ENCODE measurements around the gene KIAA1614. TPM values are rescaled to one million over a fixed set of nuclear protein-coding genes. Genes with fewer than 3 reads are reported as not detected.

KIAA1614 gene
- polyA plus RNA-seq, 1 of the 3 experiments (the other 2 are of a cell fraction): 1.1 TPM

GRCh38 chr1:180918519-180918918 lies 5.8 kb downstream of the KIAA1614 start (continued):
- no peak for TF ChIP-seq EP300 (IDR thresholded peaks at IDR 0.05; ENCODE audit: borderline replicate concordance in 1 of 2, low read depth in 1 of 2, low read length in 1 of 2)

GRCh38 chr1:180919183-180919700 lies 6.5 kb downstream of the KIAA1614 start:
- WGBS (ENCODE audit: low lambda C conversion rate): 84% methylated on average over 7 of the region's 9 CpGs
- DNase-seq: no peak
- H3K9ac ChIP-seq: no peak overlapping the region
- no peaks in the 10 kb centered on the region for H3F3A ChIP-seq (replicated peaks; ENCODE audit: insufficient read depth)
- H3K4me1 ChIP-seq (ENCODE audit: control insufficient read depth in 1 of 2, insufficient read depth in 2 of 2, low read depth in 1 of 2, low read length in 1 of 2): peaks cover 0 to 12% of the 10 kb centered on the region in 2 experiments; a peak in 1 of 4 replicates
- no peaks in the 10 kb centered on the region for H3K9me2 ChIP-seq
- no peak overlapping the region for H2AFZ ChIP-seq (ENCODE audit: low read depth)
- no peaks in the 10 kb centered on the region for H4K20me1 ChIP-seq (ENCODE audit: insufficient read depth)
- no peak for TF ChIP-seq USF2 (IDR thresholded peaks at IDR 0.05; ENCODE audit: borderline replicate concordance, low read depth, low read length)
- TF ChIP-seq SMC3 (IDR thresholded peaks at IDR 0.05; ENCODE audit: low read depth, low read length): no peak
- no peak for TF ChIP-seq YY1 (IDR thresholded peaks at IDR 0.05; ENCODE audit: low read depth)
- no peak for TF ChIP-seq IRF3 (IDR thresholded peaks at IDR 0.05; ENCODE audit: low read depth, low read length)
- no peak for TF ChIP-seq RAD21 (IDR thresholded peaks at IDR 0.05; ENCODE audit: low read length)
- no peaks in the 10 kb centered on the region for H3K9me3 ChIP-seq
- H3K79me2 ChIP-seq (ENCODE audit: insufficient read depth): no peaks in the 10 kb centered on the region
- H3K4me2 ChIP-seq: no peak overlapping the region
- H3K4me3 ChIP-seq (ENCODE audit: low read depth in 2 of 2, low read length in 1 of 2): no peak overlapping the region
- POLR2A ChIA-PET: no interaction called here
- H3K27ac ChIP-seq (ENCODE audit: low read depth in 2 of 2, low read length in 1 of 2): no peak overlapping the region
- H3K36me3 ChIP-seq (replicated peaks in 1 of 2; ENCODE audit: control insufficient read depth in 1 of 2, insufficient read depth in 2 of 2, low read length in 1 of 2): no peaks in the 10 kb centered on the region
- no peaks in the 10 kb centered on the region for H3K27me3 ChIP-seq (ENCODE audit: insufficient read depth)
- CTCF ChIA-PET: interaction anchor here (1.2 kb wide), 1 partner anchor 222 kb away, joined by 3 read pairs; no protein-coding TSS in a partner anchor

- H3F3A ChIP-seq (replicated peaks; ENCODE audit: insufficient read depth): no peaks in the 10 kb centered on the region
- TF ChIP-seq NFIC (IDR thresholded peaks at IDR 0.05; ENCODE audit: borderline replicate concordance): no peak
- TF ChIP-seq PBX3 (IDR thresholded peaks at IDR 0.05): no peak
- TF ChIP-seq TCF12 (IDR thresholded peaks at IDR 0.05): no peak
- no peak for TF ChIP-seq IRF3 (IDR thresholded peaks at IDR 0.05; ENCODE audit: low read depth, low read length)
- no peak for TF ChIP-seq RCOR1 (IDR thresholded peaks at IDR 0.05; ENCODE audit: low read length)
- no peak for TF ChIP-seq TAF1 (IDR thresholded peaks at IDR 0.05; ENCODE audit: borderline replicate concordance, low read depth, low read length)
- no peak for TF ChIP-seq SIN3A (IDR thresholded peaks at IDR 0.05; ENCODE audit: borderline replicate concordance, low read depth, low read length)
- TF ChIP-seq CHD2 (IDR thresholded peaks at IDR 0.05; ENCODE audit: low read length, partially characterized antibody): no peak
- TF ChIP-seq, protein P1, sequence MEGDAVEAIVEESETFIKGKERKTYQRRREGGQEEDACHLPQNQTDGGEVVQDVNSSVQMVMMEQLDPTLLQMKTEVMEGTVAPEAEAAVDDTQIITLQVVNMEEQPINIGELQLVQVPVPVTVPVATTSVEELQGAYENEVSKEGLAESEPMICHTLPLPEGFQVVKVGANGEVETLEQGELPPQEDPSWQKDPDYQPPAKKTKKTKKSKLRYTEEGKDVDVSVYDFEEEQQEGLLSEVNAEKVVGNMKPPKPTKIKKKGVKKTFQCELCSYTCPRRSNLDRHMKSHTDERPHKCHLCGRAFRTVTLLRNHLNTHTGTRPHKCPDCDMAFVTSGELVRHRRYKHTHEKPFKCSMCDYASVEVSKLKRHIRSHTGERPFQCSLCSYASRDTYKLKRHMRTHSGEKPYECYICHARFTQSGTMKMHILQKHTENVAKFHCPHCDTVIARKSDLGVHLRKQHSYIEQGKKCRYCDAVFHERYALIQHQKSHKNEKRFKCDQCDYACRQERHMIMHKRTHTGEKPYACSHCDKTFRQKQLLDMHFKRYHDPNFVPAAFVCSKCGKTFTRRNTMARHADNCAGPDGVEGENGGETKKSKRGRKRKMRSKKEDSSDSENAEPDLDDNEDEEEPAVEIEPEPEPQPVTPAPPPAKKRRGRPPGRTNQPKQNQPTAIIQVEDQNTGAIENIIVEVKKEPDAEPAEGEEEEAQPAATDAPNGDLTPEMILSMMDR (IDR thresholded peaks at IDR 0.05): no peak
- TF ChIP-seq MEF2A (IDR thresholded peaks at IDR 0.05; ENCODE audit: borderline replicate concordance, low read depth): no peak
- TF ChIP-seq EZH2phosphoT487 (IDR thresholded peaks at IDR 0.05; ENCODE audit: borderline replicate concordance, low read depth): no peak
- TF ChIP-seq, protein P2, sequence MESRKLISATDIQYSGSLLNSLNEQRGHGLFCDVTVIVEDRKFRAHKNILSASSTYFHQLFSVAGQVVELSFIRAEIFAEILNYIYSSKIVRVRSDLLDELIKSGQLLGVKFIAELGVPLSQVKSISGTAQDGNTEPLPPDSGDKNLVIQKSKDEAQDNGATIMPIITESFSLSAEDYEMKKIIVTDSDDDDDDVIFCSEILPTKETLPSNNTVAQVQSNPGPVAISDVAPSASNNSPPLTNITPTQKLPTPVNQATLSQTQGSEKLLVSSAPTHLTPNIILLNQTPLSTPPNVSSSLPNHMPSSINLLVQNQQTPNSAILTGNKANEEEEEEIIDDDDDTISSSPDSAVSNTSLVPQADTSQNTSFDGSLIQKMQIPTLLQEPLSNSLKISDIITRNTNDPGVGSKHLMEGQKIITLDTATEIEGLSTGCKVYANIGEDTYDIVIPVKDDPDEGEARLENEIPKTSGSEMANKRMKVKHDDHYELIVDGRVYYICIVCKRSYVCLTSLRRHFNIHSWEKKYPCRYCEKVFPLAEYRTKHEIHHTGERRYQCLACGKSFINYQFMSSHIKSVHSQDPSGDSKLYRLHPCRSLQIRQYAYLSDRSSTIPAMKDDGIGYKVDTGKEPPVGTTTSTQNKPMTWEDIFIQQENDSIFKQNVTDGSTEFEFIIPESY (IDR thresholded peaks at IDR 0.05; ENCODE audit: borderline replicate concordance, low read depth): no peak
Observed at GRCh38 chr1:180920193-180920592, 7.5 kb downstream of the KIAA1614 start.

More at GRCh38 chr1:180920193-180920592, 7.5 kb downstream of the KIAA1614 start:
- ChIA-PET POLR2A (no interaction called here), CTCF (interaction anchor here (1.0 kb wide), 1 partner anchor 222 kb away, joined by 3 read pairs; no protein-coding TSS in a partner anchor)
- H3K79me2 ChIP-seq (ENCODE audit: insufficient read depth): no peaks in the 10 kb centered on the region
- no peaks in the 10 kb centered on the region for H4K20me1 ChIP-seq (ENCODE audit: insufficient read depth)
- no peak overlapping the region for H3K27ac ChIP-seq (ENCODE audit: low read depth in 2 of 2, low read length in 1 of 2)
- peaks cover 0 to 20% of the 10 kb centered on the region in 2 experiments; a peak in 1 of 4 replicates for H3K4me1 ChIP-seq (ENCODE audit: control insufficient read depth in 1 of 2, insufficient read depth in 2 of 2, low read depth in 1 of 2, low read length in 1 of 2)
- WGBS (ENCODE audit: low lambda C conversion rate): 38% methylated on average over 2 of the region's 7 CpGs
- no peak overlapping the region for H3K9ac ChIP-seq
- H3K4me2 ChIP-seq: no peak overlapping the region
- DNase-seq: no peak
- no peaks in the 10 kb centered on the region for H3K9me3 ChIP-seq
- no peak overlapping the region for H2AFZ ChIP-seq (ENCODE audit: low read depth)
- no peaks in the 10 kb centered on the region for H3K27me3 ChIP-seq (ENCODE audit: insufficient read depth)
- H3K4me3 ChIP-seq (ENCODE audit: low read depth in 2 of 2, low read length in 1 of 2): no peak overlapping the region
- no peaks in the 10 kb centered on the region for H3K9me2 ChIP-seq
- H3K36me3 ChIP-seq (replicated peaks in 1 of 2; ENCODE audit: control insufficient read depth in 1 of 2, insufficient read depth in 2 of 2, low read length in 1 of 2): no peaks in the 10 kb centered on the region
